ENCODE data around the gene MTFR2.

Gene MTFR2

GRCh38 chr6:136213853-136214252 lies 36.3 kb downstream of the MTFR2 start:
- DNase-seq (ENCODE audit: extremely low spot score) = no peak
- ChIA-PET POLR2A (no interaction called here), CTCF (interaction anchor here (1.4 to 4.2 kb wide), 2 partner anchors 9 to 13 kb away, joined by 4 to 22 read pairs; no protein-coding TSS in a partner anchor)
- no peak for TF ChIP-seq CTCF (IDR thresholded peaks at IDR 0.05; ENCODE audit: control extremely low read depth, extremely low read depth, low read depth, missing control alignments)

GRCh38 chr6:136213012-136213539 lies 37.0 kb downstream of the MTFR2 start:
- POLR2A ChIA-PET = no interaction called here
- CTCF ChIA-PET = interaction anchor here (1.1 to 4.2 kb wide), 4 partner anchors 8 to 135 kb away, joined by 3 to 22 read pairs (median 4); no protein-coding TSS in a partner anchor
- DNase-seq (ENCODE audit: extremely low spot score) = no peak
- no peak for TF ChIP-seq CTCF (IDR thresholded peaks at IDR 0.05; ENCODE audit: control extremely low read depth, extremely low read depth, low read depth, missing control alignments)

GRCh38 chr6:136212608-136213007 lies 37.5 kb downstream of the MTFR2 start:
- ChIA-PET CTCF (interaction anchor here (1.1 to 4.2 kb wide), 4 partner anchors 8 to 135 kb away, joined by 3 to 22 read pairs (median 4); no protein-coding TSS in a partner anchor), POLR2A (no interaction called here)
- DNase-seq (ENCODE audit: extremely low spot score) = no peak
- TF ChIP-seq CTCF (IDR thresholded peaks at IDR 0.05; ENCODE audit: control extremely low read depth, extremely low read depth, low read depth, missing control alignments) = no peak

- TF ChIP-seq CTCF (IDR thresholded peaks at IDR 0.05; ENCODE audit: control extremely low read depth, extremely low read depth, low read depth, missing control alignments) = no peak
- ChIA-PET CTCF (interaction anchor here (0.7 to 4.2 kb wide), 2 partner anchors 16 to 24 kb away, joined by 3 to 22 read pairs; no protein-coding TSS in a partner anchor), POLR2A (no interaction called here)
- DNase-seq (ENCODE audit: extremely low spot score) = no peak
These were observed 39.5 kb downstream of the MTFR2 start for GRCh38 chr6:136210398-136211165.

- no peak for TF ChIP-seq CTCF (IDR thresholded peaks at IDR 0.05; ENCODE audit: control extremely low read depth, extremely low read depth, low read depth, missing control alignments)
- POLR2A ChIA-PET = no interaction called here
- CTCF ChIA-PET = interaction anchor here (1.0 kb wide), 1 partner anchor 17 kb away, joined by 3 read pairs; no protein-coding TSS in a partner anchor
- no peak for DNase-seq (ENCODE audit: extremely low spot score)
These were observed 40.6 kb downstream of the MTFR2 start for GRCh38 chr6:136209496-136209895.

- ChIA-PET CTCF (interaction anchor here (0.6 to 1.0 kb wide), 2 partner anchors 18 to 532 kb away, joined by 3 read pairs; no protein-coding TSS in a partner anchor), POLR2A (no interaction called here)
- no peak for DNase-seq (ENCODE audit: extremely low spot score)
- TF ChIP-seq CTCF (IDR thresholded peaks at IDR 0.05; ENCODE audit: control extremely low read depth, extremely low read depth, low read depth, missing control alignments) = no peak
These were observed 41.3 kb downstream of the MTFR2 start for GRCh38 chr6:136208783-136209182.

All from GM10248 (cell line).